ENCODE data around the gene BPIFA2.

DNA sequence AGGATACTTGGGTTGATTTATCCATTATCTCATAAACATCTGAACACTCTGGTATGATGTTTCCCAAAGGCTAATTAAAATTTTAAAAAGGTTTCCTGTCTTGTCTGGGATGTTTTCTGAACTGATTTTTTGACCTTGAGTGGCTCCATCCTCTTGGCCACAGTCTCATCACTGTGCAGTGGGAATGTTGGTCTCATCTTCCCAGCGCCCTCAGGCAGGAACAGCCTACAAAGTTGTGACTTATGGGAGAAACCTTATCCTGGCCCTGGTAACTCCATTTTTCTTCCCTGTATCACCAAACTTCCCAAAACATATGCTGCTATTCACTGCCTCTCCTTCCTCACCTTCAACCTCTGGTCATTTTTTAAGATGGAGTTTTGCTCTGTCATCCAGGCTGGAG, 42.4 kb downstream of the BPIFA2 start:
- TF ChIP-seq, protein P1, sequence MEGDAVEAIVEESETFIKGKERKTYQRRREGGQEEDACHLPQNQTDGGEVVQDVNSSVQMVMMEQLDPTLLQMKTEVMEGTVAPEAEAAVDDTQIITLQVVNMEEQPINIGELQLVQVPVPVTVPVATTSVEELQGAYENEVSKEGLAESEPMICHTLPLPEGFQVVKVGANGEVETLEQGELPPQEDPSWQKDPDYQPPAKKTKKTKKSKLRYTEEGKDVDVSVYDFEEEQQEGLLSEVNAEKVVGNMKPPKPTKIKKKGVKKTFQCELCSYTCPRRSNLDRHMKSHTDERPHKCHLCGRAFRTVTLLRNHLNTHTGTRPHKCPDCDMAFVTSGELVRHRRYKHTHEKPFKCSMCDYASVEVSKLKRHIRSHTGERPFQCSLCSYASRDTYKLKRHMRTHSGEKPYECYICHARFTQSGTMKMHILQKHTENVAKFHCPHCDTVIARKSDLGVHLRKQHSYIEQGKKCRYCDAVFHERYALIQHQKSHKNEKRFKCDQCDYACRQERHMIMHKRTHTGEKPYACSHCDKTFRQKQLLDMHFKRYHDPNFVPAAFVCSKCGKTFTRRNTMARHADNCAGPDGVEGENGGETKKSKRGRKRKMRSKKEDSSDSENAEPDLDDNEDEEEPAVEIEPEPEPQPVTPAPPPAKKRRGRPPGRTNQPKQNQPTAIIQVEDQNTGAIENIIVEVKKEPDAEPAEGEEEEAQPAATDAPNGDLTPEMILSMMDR (conservative IDR thresholded peaks at IDR 0.05; ENCODE audit: low read length): no peak
- no peak for TF ChIP-seq EZH2phosphoT487 (IDR thresholded peaks at IDR 0.05; ENCODE audit: borderline replicate concordance)

All from Loucy (cell line).